ENCODE data around the gene PTPRK. TPM values are rescaled to one million over a fixed set of nuclear protein-coding genes. Genes with fewer than 3 reads are reported as not detected.

PTPRK gene
- total RNA-seq, 4 donors from 2014 or later = 88.0 to 187 (median 136) TPM

GRCh38 chr6:128202169-128202765 lies 318.1 kb downstream of the PTPRK start:
- Histone ChIP-seq H3K9me3 (no peaks in the 10 kb centered on the region), H3K27ac (no peak overlapping the region), H3K27me3 (no peaks in the 10 kb centered on the region), H3K4me3 (no peak overlapping the region), H3K4me1 (peaks cover 0 to 8% (median 0%) of the 10 kb centered on the region in 4 donors), H3K36me3 (no peaks in the 10 kb centered on the region)
- intact Hi-C loops (cut with DNase I; ENCODE audit: low total_unique reads) = no loop called here
- TF ChIP-seq POLR2A (IDR thresholded peaks at IDR 0.05) = no peak
- TF ChIP-seq, protein P1, sequence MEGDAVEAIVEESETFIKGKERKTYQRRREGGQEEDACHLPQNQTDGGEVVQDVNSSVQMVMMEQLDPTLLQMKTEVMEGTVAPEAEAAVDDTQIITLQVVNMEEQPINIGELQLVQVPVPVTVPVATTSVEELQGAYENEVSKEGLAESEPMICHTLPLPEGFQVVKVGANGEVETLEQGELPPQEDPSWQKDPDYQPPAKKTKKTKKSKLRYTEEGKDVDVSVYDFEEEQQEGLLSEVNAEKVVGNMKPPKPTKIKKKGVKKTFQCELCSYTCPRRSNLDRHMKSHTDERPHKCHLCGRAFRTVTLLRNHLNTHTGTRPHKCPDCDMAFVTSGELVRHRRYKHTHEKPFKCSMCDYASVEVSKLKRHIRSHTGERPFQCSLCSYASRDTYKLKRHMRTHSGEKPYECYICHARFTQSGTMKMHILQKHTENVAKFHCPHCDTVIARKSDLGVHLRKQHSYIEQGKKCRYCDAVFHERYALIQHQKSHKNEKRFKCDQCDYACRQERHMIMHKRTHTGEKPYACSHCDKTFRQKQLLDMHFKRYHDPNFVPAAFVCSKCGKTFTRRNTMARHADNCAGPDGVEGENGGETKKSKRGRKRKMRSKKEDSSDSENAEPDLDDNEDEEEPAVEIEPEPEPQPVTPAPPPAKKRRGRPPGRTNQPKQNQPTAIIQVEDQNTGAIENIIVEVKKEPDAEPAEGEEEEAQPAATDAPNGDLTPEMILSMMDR (IDR thresholded peaks at IDR 0.05) = no peak
- in situ Hi-C loops (cut with MboI; ENCODE audit: low pct_ligation_motif_present in 1 of 4, low pct_unique_long_range_greater_than_20kb in 1 of 4, low sequenced_read_pairs in 3 of 4) = no loop called here
- WGBS, 2 donors (ENCODE audit: low coverage in 1 of 2) = 88 to 89% methylated on average over 5 to 10 of the region's 12 CpGs
- no peak for DNase-seq

DNA sequence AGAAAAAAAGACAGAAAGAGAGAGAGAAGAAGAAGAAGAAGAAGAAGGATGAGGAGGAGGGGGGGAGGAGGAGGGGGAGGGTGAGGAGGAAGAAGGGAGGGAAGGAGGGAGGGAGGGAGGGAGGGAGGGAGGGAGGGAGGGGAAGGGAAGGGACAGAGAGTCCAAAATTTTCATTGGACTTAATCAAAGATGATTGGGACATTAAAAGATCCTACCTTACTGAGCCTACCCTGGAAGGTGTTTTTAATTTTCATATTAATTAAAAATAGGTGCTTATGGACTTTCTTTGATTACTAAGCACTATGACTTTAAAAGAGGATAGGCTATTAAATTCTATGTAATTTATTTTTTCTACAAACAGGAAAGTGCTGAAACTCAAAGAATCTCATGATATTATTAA lies 319.6 kb downstream of the PTPRK start:
- H3K4me3 ChIP-seq = no peak overlapping the region
- in situ Hi-C loops (cut with MboI; ENCODE audit: low pct_ligation_motif_present in 1 of 4, low pct_unique_long_range_greater_than_20kb in 1 of 4, low sequenced_read_pairs in 3 of 4) (no loop called here), intact Hi-C loops (cut with DNase I; ENCODE audit: low total_unique reads) (no loop called here)

GRCh38 chr6:128199461-128199860 lies 320.9 kb downstream of the PTPRK start:
- WGBS, 2 donors (ENCODE audit: low coverage in 1 of 2) = 92 to 95% methylated on average over 2 of the region's 2 CpGs
- H3K36me3 ChIP-seq = no peaks in the 10 kb centered on the region
- TF ChIP-seq EP300 (IDR thresholded peaks at IDR 0.05; ENCODE audit: low read depth) = no peak
- TF ChIP-seq POLR2AphosphoS5 (IDR thresholded peaks at IDR 0.05) = no peak
- no peak for TF ChIP-seq POLR2A (IDR thresholded peaks at IDR 0.05)
- TF ChIP-seq, protein P1 (IDR thresholded peaks at IDR 0.05) = no peak
- no peak overlapping the region for H3K27ac ChIP-seq
- in situ Hi-C loops (cut with MboI; ENCODE audit: low pct_ligation_motif_present in 1 of 4, low pct_unique_long_range_greater_than_20kb in 1 of 4, low sequenced_read_pairs in 3 of 4) (no loop called here), intact Hi-C loops (cut with DNase I; ENCODE audit: low total_unique reads) (no loop called here)
- H3K27me3 ChIP-seq = no peaks in the 10 kb centered on the region
- no peak overlapping the region for H3K4me3 ChIP-seq
- no peaks in the 10 kb centered on the region for H3K9me3 ChIP-seq
- no peak for DNase-seq
- H3K4me1 ChIP-seq = peaks cover 0 to 12% (median 3%) of the 10 kb centered on the region in 4 donors

More for the DNA sequence above, 319.6 kb downstream of the PTPRK start:
- Histone ChIP-seq H3K36me3 (no peaks in the 10 kb centered on the region), H3K9me3 (no peaks in the 10 kb centered on the region), H3K27ac (no peak overlapping the region), H3K4me1 (peaks cover 0 to 8% (median 0%) of the 10 kb centered on the region in 4 donors), H3K27me3 (no peaks in the 10 kb centered on the region)
- TF ChIP-seq POLR2AphosphoS5 (IDR thresholded peaks at IDR 0.05) = no peak
- TF ChIP-seq, protein P1 (IDR thresholded peaks at IDR 0.05) = no peak
- TF ChIP-seq POLR2A (IDR thresholded peaks at IDR 0.05) = no peak
- DNase-seq = no peak

DNA sequence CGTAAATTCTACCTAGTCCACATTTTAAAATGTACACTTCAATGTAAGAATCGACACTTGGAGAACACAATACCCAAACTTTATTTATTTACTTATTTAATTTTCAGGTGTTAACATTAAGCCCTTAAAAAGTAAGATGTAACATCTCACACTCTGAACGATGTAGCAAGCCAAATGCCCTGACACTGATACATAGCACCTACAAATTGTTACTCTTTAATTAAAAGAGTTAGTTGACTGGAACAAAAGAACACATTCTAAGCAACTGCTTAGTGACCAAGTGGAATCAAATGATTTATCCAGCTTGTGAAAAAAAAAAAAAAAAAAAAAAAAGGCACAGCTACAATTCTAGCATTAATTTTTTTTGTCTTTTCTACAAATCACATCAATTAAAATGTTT lies 327.4 kb downstream of the PTPRK start:
- H3K27ac ChIP-seq = no peak overlapping the region
- H3K4me3 ChIP-seq = no peak overlapping the region
- DNase-seq = no peak
- H3K27me3 ChIP-seq = no peaks in the 10 kb centered on the region
- H3K36me3 ChIP-seq = no peaks in the 10 kb centered on the region
- in situ Hi-C loops (cut with MboI; ENCODE audit: low pct_ligation_motif_present in 1 of 4, low pct_unique_long_range_greater_than_20kb in 1 of 4, low sequenced_read_pairs in 3 of 4) (no loop called here), intact Hi-C loops (cut with DNase I; ENCODE audit: low total_unique reads) (no loop called here)
- 86 to 100% methylated on average over 3 of the region's 3 CpGs for WGBS, 2 donors (ENCODE audit: low coverage in 1 of 2)
- peaks cover 0 to 10% (median 3%) of the 10 kb centered on the region in 4 donors for H3K4me1 ChIP-seq
- H3K9me3 ChIP-seq = no peaks in the 10 kb centered on the region
- TF ChIP-seq POLR2AphosphoS5 (IDR thresholded peaks at IDR 0.05) = no peak
- TF ChIP-seq POLR2A (IDR thresholded peaks at IDR 0.05) = no peak
- no peak for TF ChIP-seq EP300 (IDR thresholded peaks at IDR 0.05; ENCODE audit: low read depth)
- TF ChIP-seq, protein P1 (IDR thresholded peaks at IDR 0.05) = no peak

Data from transverse colon (tissue), 4 donors.